Lower leg skin (tissue), 4 donors: Measurements from ENCODE around the gene ETS1. TPM values are rescaled to one million over a fixed set of nuclear protein-coding genes. Genes with fewer than 3 reads are reported as not detected.

Experiments used
- DNase-seq, 2 donors: peaks; one replicate each; pipeline ENCODE4 v3.0.0-alpha.2; 2019; ENCODE audit warnings: low spot score in 2 of 2
- H3K4me3 ChIP-seq: fragments of 200-600 bp; sonication (generic); 2 replicates; pipeline ENCODE4 v1.5.1; 2017; ENCODE audit warnings: mild to moderate bottlenecking, low read depth; ENCODE audit not compliant: poor library complexity, severe bottlenecking
- POLR2A ChIP-seq, 2 donors: fragments of 450-650 bp; IDR thresholded peaks; one replicate each; pipeline ENCODE4 v1.6.1; 2016 to 2017; ENCODE audit warnings: antibody characterized with exemption in 2 of 2, mild to moderate bottlenecking in 1 of 2, moderate library complexity in 1 of 2
- WGBS, 2 donors: methylation state at CpG; one replicate each; pipeline ENCODE4 v1.1.5; 2018; 5-methylcytosine and 5-hydroxymethylcytosine counted together
- intact Hi-C: fragments of 100-400 bp; cut with DNase I; formaldehyde crosslinking; loops from one replicate; pipeline ENCODE4 v1.15.0; 2023; ENCODE audit warnings: low total_unique reads
- total RNA-seq, 4 donors: library from RNA; depleted of rRNA; stranded (reverse); fragments of >200 nt; gene quantifications; one replicate each; pipeline ENCODE4 v1.1.0, GENCODE V29; 2016
- TF ChIP-seq, protein P1 (sequence below), 3 donors: fragments of 450-650 bp; IDR thresholded peaks; one replicate each; pipeline ENCODE4 v1.5.1; 2016; ENCODE audit warnings: antibody characterized with exemption in 3 of 3, mild to moderate bottlenecking in 3 of 3, moderate library complexity in 2 of 3

Gene ETS1
- total RNA-seq, 4 donors from 2014 or later = 20.6 to 38.7 (median 21.8) TPM

DNA sequence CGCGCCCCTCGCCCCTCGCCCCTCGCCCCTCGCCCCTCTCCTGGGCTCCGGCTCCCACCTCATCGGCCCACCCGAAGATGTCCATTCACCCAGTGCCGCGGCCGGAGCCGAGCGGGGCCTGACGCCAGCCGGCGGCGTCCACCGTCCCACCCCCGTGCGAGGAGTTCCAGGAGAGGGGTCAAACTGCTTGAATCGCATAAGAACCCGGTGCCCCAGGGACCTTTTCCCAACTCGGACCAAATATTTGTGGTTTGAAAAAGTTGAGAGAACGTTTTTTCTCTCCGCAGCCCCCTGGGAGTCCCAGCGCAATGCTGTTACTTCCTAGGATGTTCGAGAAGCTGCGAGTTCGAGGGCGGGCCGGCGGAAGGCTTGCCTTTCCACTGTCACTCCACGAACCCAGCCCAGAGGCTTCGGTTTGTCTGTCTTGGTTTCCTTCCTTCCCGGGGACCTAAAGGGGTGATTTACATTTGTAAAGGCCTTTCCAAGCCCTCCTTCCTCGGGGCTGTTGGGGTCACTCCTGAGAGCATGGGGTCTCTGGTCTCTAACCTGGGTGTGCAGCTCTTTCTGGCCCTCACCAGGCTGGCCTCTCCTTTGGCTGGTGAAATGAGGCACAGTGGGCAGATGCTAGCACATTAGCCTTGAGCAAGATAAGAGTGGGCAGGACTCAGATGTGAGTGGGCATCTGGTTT lies 38.0 kb downstream of the ETS1 start:
- H3K4me3 ChIP-seq = no peak overlapping the region
- no peak for TF ChIP-seq POLR2A (IDR thresholded peaks at IDR 0.05)
- TF ChIP-seq, protein P1, sequence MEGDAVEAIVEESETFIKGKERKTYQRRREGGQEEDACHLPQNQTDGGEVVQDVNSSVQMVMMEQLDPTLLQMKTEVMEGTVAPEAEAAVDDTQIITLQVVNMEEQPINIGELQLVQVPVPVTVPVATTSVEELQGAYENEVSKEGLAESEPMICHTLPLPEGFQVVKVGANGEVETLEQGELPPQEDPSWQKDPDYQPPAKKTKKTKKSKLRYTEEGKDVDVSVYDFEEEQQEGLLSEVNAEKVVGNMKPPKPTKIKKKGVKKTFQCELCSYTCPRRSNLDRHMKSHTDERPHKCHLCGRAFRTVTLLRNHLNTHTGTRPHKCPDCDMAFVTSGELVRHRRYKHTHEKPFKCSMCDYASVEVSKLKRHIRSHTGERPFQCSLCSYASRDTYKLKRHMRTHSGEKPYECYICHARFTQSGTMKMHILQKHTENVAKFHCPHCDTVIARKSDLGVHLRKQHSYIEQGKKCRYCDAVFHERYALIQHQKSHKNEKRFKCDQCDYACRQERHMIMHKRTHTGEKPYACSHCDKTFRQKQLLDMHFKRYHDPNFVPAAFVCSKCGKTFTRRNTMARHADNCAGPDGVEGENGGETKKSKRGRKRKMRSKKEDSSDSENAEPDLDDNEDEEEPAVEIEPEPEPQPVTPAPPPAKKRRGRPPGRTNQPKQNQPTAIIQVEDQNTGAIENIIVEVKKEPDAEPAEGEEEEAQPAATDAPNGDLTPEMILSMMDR (IDR thresholded peaks at IDR 0.05) = no peak
- no peak for DNase-seq
- intact Hi-C loops = no loop called here
- 42 to 46% methylated on average over 31 to 32 of the region's 37 CpGs for WGBS, 2 donors

DNA sequence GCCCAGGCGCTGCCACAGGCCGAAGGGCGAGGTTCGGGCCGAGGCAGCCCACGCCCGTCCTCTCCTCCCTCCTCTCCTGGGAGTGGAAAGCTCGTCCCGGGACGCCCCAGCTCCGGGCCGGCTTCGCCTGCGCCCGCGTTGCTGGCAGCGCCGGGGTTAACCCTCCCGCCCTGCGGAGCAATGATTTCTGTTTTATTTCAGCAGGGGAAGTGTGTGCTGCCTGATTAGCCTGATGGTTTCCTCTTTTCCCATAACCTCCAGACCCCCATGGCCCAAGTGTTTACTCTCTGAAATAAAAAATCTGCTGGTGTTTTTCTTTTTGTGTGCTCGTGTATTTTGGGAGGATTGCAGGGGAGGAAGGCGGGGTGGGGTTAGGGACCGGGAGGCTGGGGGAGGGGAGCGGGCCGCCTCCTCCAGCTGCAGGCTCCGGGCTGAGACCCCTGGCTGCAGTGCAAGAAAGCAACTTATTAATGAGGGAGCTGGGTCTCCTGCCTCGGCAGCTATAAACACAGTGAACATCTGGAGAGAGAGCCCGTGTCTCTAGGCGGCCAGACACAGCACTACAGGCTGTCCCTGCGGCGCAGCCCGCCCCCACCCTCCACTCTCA lies 38.6 kb downstream of the ETS1 start:
- 2% methylated on average over 29 of the region's 32 CpGs for WGBS, 2 donors
- peak overlapping the region; percentile 4 for H3K4me3 ChIP-seq
- intact Hi-C loops = no loop called here
- peak in 1 of 2 donors; percentile 91 for DNase-seq
- no peak for TF ChIP-seq POLR2A (IDR thresholded peaks at IDR 0.05)
- TF ChIP-seq, protein P1 (IDR thresholded peaks at IDR 0.05) = no peak

DNA sequence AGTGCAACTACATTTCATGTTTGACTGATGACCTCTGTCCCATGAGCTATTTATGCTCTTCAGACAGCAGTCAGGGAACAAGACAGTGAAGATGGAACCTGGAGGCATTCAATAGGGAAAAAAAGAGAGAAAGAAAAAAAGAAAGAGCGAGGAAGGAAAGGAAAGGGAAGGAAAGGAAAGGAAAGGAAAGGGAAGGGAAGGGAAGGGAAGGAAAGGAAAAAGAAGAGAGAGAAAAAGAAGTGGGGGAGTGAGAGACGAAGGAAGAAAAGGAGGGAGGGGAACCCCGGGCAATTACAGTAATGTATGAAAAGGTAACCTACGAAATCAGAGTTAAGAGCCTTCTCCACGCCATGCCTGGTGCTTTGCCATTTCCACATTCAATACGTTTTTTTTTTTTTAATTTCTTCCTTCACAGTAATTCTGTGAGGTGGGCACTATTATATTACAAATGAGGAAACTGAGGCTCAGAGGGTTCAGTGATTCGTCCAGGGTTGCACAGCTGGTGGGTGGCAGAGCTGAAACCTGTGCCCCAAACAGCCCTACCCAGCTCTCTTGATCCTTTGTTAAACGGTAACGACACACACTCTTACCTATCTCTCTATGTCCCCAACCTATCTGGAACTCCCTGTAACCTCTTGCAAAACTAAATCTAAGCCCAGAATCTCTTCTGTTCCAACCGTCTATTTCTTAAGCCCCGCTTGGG lies 39.3 kb downstream of the ETS1 start:
- TF ChIP-seq POLR2A (IDR thresholded peaks at IDR 0.05) = no peak
- TF ChIP-seq, protein P1 (IDR thresholded peaks at IDR 0.05) = no peak
- 48 to 49% methylated on average over 11 of the region's 11 CpGs for WGBS, 2 donors
- peak overlapping the region; percentile 4 for H3K4me3 ChIP-seq
- DNase-seq = no peak
- intact Hi-C loops = no loop called here

DNA sequence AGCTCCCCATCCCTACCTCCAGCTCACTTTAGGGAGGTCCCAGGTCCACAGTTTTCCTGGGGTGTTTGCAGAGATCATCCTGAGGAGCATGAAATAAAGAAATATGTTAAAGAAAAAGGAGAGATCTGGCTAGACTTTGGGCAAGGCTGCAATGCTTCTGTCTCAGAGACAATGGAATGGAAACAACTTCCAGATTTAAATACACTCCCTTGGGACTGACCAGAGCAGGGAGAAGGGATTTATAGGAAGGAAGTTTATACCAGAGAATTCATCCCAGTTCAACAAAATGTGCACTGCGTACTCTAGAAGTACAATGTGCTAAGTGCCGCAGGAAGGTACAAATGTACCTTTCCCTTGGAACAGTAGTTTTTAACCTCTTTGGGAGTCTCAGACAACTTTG lies 40.4 kb downstream of the ETS1 start:
- intact Hi-C loops = no loop called here
- TF ChIP-seq POLR2A (IDR thresholded peaks at IDR 0.05) = no peak
- TF ChIP-seq, protein P1 (IDR thresholded peaks at IDR 0.05) = no peak

DNA sequence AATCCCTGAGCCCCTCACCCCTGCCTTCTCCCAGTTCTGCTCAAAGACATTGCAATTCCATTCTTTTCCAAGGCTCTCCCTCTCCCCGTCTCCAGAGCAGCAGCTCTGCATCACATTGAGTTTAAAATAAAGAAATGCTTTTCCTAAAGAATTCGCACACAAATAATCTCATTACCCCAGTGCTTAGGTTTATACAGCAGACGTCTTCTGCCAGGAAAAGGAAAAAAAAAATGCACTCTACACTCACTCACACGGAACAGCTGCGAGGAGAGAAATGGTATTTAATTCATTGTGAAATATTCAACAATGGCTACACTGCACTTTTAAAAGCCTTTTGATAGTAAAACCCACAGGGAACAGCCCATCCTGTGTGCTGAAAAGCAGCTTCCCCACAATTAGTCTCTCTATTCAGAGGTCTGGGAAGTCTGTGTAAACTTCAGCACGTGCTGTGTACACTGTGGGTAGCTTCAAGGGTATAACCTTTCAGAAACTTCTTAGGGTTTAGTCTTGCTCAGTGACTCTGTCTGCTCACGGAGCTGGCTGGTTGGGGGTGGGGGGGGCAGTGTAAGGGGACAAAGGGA lies 42.8 kb downstream of the ETS1 start:
- 28 to 37% methylated on average over 7 of the region's 7 CpGs for WGBS, 2 donors
- TF ChIP-seq POLR2A (IDR thresholded peaks at IDR 0.05) = no peak
- TF ChIP-seq, protein P1 (IDR thresholded peaks at IDR 0.05) = no peak
- no peak overlapping the region for H3K4me3 ChIP-seq
- DNase-seq = no peak
- intact Hi-C loops = no loop called here

More for the DNA sequence above, 40.4 kb downstream of the ETS1 start:
- no peak for DNase-seq
- 80 to 82% methylated on average over 2 of the region's 2 CpGs for WGBS, 2 donors
- H3K4me3 ChIP-seq = no peak overlapping the region
